Activated B cell treated with CpG ODN at 0.5 μM for 24 hours (primary cell): Measurements from ENCODE around the gene PGS1. TPM values are rescaled to one million over a fixed set of nuclear protein-coding genes. Genes with fewer than 3 reads are reported as not detected.

ENCODE experiments used
- ATAC-seq: fragments of 200-7000 bp; cut with Tn5 transposase; one replicate; pipeline ENCODE4 v1.10.0; 2021; ENCODE audit warnings: low read depth, mild to moderate bottlenecking, moderate library complexity
- CTCF ChIA-PET: fragments of 350-600 bp; sonication (Branson Sonifier 250); formaldehyde crosslinking; loops from one replicate; lab custom pipeline; 2021; ENCODE audit warnings: antibody characterized with exemption; lab: Charles Lee
- POLR2A ChIA-PET: fragments of 350-600 bp; sonication (Branson Sonifier 250); formaldehyde crosslinking; loops from one replicate; lab custom pipeline; 2021; ENCODE audit warnings: antibody characterized with exemption; lab: Charles Lee
- DNase-seq: peaks from one replicate; pipeline ENCODE4 v3.0.0; 2022
- H3K27ac Mint-ChIP-seq: one replicate; pipeline ENCODE4 v1.8.0; 2020; ENCODE audit warnings: mixed read lengths
- H3K27me3 Mint-ChIP-seq: one replicate; pipeline ENCODE4 v1.8.0; 2021; ENCODE audit warnings: mixed read lengths
- H3K36me3 Mint-ChIP-seq: one replicate; pipeline ENCODE4 v1.8.0; 2021; ENCODE audit warnings: low read depth, mixed read lengths
- H3K4me1 Mint-ChIP-seq: one replicate; pipeline ENCODE4 v1.8.0; 2021; ENCODE audit warnings: mixed read lengths
- H3K4me3 Mint-ChIP-seq: one replicate; pipeline ENCODE4 v1.8.0; 2020; ENCODE audit warnings: mild to moderate bottlenecking, mixed read lengths
- H3K9me3 Mint-ChIP-seq: one replicate; pipeline ENCODE4 v1.8.0; 2020; ENCODE audit warnings: mixed read lengths
- intact Hi-C: fragments of 100-400 bp; cut with micrococcal nuclease; formaldehyde crosslinking; loops from one replicate; pipeline ENCODE4 v1.15.1; 2024
- total RNA-seq: library from RNA; stranded (reverse); gene quantifications from 2 replicates; pipeline ENCODE4 v1.2.3, GENCODE V29; 2022
- TF ChIP-seq, protein P1 (sequence below): fragments of 200-600 bp; IDR thresholded peaks from one replicate; pipeline ENCODE4 v1.8.0; 2022; ENCODE audit warnings: antibody characterized with exemption, mild to moderate bottlenecking

The PGS1 gene
- total RNA-seq, 1 donor from 2014 or later, result 76.1 TPM

DNA sequence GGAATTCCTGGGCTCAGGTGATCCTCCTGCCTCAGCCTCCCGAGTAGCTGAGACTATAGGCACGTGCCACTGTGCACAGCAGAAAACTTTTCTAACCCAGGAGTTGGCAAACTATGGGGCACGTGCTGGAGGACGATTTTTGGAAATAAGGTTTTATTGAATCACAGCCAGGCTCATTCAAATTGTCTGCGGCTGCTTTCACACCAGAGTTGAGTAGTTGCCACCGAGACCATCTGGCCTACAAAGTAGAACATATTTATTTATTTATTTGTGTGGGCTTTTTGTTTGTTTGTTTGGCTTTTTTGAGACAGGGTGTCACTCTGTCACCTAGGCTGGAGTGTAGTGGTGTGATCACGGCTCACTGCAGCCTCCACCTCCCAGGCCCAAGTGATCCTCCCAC is 7.4 kb upstream of the PGS1 start:
- ChIA-PET CTCF (no interaction called here), POLR2A (interaction anchor here (0.6 to 1.1 kb wide), 2 partner anchors 59 to 94 kb away, joined by 5 to 6 read pairs; no protein-coding TSS in a partner anchor)
- ATAC-seq, result no peak
- intact Hi-C loops, result no loop called here
- no peaks in the 10 kb centered on the region for H3K36me3 Mint-ChIP-seq
- TF ChIP-seq, protein P1, sequence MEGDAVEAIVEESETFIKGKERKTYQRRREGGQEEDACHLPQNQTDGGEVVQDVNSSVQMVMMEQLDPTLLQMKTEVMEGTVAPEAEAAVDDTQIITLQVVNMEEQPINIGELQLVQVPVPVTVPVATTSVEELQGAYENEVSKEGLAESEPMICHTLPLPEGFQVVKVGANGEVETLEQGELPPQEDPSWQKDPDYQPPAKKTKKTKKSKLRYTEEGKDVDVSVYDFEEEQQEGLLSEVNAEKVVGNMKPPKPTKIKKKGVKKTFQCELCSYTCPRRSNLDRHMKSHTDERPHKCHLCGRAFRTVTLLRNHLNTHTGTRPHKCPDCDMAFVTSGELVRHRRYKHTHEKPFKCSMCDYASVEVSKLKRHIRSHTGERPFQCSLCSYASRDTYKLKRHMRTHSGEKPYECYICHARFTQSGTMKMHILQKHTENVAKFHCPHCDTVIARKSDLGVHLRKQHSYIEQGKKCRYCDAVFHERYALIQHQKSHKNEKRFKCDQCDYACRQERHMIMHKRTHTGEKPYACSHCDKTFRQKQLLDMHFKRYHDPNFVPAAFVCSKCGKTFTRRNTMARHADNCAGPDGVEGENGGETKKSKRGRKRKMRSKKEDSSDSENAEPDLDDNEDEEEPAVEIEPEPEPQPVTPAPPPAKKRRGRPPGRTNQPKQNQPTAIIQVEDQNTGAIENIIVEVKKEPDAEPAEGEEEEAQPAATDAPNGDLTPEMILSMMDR, result no peak
- no peak overlapping the region for H3K27ac Mint-ChIP-seq
- no peak for DNase-seq
- no peak overlapping the region for H3K4me3 Mint-ChIP-seq
- no peaks in the 10 kb centered on the region for H3K9me3 Mint-ChIP-seq
- peaks cover 2% of the 10 kb centered on the region for H3K4me1 Mint-ChIP-seq
- peaks cover 5% of the 10 kb centered on the region for H3K27me3 Mint-ChIP-seq

DNA sequence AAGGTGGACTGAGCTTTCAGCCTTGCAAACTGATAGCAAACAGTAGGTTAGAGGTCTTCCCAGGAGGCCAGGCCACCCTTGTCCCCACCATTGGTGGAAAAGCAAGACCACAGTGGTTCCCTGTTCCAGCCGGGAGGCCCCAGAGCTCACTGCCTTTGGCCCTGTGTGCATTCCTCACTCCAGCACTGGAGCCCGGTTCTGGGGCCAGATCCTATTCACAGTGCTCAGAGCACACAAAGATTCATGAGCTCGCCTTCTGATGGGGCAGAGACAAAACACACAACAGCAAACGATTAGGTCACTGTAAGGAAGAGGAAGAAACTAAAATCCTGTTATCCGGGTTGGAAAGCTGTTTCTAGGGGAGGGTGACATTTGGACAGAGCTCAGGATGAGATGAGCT is 5.6 kb upstream of the PGS1 start:
- peaks cover 4% of the 10 kb centered on the region for H3K4me1 Mint-ChIP-seq
- no peak for DNase-seq
- ATAC-seq, result no peak
- CTCF ChIA-PET, result no interaction called here
- no peaks in the 10 kb centered on the region for H3K27me3 Mint-ChIP-seq
- no peak overlapping the region for H3K27ac Mint-ChIP-seq
- no peaks in the 10 kb centered on the region for H3K36me3 Mint-ChIP-seq
- POLR2A ChIA-PET, result no interaction called here
- intact Hi-C loops, result no loop called here
- no peaks in the 10 kb centered on the region for H3K9me3 Mint-ChIP-seq
- no peak overlapping the region for H3K4me3 Mint-ChIP-seq
- TF ChIP-seq, protein P1, result no peak

DNA sequence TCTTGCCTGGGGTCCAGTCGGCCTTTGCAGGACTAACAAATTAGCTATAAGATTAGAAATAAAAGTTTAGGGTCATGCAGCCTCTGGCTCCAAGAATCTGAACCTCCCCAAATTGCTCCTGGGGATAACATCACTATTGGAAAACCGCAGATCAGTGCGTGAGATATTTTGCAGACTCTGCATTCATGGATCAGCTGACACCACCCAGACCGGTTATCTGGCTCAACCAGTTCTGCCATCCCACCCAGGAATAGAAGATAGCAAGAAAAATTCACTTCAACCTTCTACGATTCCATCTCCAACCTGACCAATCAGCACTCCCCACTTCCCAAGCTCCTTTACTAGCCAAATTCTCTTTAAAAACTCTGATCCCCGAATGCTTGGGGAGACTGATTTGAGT is 4.3 kb upstream of the PGS1 start:
- Mint-ChIP-seq H3K4me1 (peaks cover 8% of the 10 kb centered on the region), H3K36me3 (no peaks in the 10 kb centered on the region), H3K27ac (no peak overlapping the region), H3K9me3 (no peaks in the 10 kb centered on the region), H3K4me3 (no peak overlapping the region), H3K27me3 (no peaks in the 10 kb centered on the region)
- TF ChIP-seq, protein P1, result no peak
- ChIA-PET POLR2A (no interaction called here), CTCF (interaction anchor here (1.3 kb wide), 1 partner anchor 13 kb away, joined by 3 read pairs; no protein-coding TSS in a partner anchor)
- intact Hi-C loops, result no loop called here
- DNase-seq (no peak), ATAC-seq (no peak)

DNA sequence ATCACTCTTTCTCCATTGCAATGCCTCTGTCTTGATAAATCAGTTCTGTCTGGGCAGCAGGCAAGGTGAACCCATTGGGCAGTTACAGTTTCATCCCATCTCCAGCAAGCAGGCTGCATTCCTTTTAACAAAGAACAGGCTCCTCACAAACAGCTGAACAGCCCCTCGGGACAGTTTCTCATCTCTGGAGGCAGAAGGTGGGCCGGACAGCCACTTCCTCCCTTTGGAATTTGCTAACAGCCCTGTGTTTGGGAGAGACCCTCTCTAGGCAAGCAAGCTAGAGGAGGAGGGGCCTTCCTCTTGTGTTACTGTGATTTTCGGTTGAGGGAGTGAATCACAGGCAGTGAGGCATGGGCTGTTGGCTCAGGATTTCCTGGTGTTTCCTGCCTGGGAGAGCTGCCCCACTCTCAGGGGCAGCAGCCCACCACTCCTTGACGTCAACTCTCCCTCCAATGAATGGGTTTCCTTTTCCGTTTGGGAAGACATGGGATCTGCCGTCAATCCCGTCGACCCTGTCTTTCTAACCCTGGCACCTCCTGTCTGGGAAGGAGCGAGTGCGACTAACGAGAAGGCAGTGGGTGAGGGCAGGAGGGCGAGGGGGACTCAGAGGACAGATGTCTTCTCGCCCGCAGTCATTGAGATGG is 3.7 kb upstream of the PGS1 start:
- POLR2A ChIA-PET, result interaction anchor here (0.6 kb wide), 1 partner anchor 268 kb away, joined by 3 read pairs; no protein-coding TSS in a partner anchor

DNA sequence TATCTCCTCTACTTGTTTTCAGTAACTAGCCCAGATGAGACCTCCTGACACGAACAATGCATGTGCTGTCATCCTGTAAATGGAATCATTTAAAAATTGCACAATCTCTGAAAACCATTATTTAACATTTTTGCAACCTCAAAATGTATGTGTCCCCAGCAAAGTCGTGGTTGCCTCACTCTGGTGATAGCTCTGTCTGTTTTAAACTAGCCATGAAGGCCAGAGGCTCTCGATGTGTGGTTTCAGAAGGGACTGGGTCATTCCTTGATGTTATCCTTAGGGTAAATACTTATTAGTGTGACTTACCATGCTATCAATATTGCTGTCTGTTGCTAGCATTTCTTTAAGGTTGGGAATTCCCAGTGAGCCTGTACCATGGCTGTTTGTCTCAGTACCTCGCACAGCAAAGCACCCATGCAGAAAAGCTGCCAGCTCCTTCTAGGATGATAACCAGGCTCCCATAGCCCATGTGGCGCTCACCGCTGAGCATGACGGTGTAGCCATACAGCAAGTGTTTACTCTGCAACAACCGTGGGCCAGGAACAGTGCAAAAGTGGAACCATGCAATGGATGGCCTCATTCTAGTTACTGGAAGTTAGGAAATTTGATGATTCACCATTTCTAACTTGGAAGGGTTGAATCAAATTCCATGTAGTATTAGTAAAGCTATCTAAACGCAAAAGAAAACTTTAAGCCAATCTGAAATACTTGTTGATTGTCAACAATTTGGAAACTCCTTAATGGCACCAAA is 2.9 kb upstream of the PGS1 start:
- TF ChIP-seq, protein P1, result no peak
- no peak overlapping the region for H3K4me3 Mint-ChIP-seq
- CTCF ChIA-PET, result no interaction called here
- H3K4me1 Mint-ChIP-seq, result peaks cover 19% of the 10 kb centered on the region
- intact Hi-C loops, result no loop called here
- H3K27ac Mint-ChIP-seq, result no peak overlapping the region
- no peak for DNase-seq
- H3K9me3 Mint-ChIP-seq, result no peaks in the 10 kb centered on the region
- POLR2A ChIA-PET, result no interaction called here
- ATAC-seq, result no peak
- no peaks in the 10 kb centered on the region for H3K27me3 Mint-ChIP-seq
- peaks cover 6% of the 10 kb centered on the region for H3K36me3 Mint-ChIP-seq

More for the DNA sequence above, 3.7 kb upstream of the PGS1 start:
- intact Hi-C loops, result no loop called here
- DNase-seq (no peak), ATAC-seq (no peak)
- Mint-ChIP-seq H3K36me3 (no peaks in the 10 kb centered on the region), H3K27me3 (no peaks in the 10 kb centered on the region), H3K9me3 (no peaks in the 10 kb centered on the region), H3K4me1 (peaks cover 13% of the 10 kb centered on the region), H3K27ac (no peak overlapping the region), H3K4me3 (no peak overlapping the region)
- CTCF ChIA-PET, result no interaction called here
- TF ChIP-seq, protein P1, result no peak
